ENCODE results near the gene COL1A2.

DNA sequence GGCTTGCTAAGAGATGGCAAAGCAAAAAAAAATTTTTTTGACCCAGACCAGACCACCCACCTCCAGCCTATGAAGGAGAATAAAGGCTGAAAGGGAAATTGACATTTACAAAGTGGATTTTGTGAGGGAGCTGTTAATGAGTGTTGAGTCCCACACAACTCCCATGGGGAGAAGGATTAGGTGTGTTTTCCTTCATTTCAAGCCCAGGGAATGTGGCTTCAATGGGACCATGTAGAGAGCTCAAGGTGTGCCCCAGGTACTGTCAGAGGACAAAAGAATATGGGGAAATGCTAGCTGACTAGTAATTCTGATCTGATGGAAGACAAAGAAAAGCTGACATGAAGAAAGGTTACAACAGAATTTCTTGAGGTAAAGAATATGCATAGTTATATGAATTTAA lies 48.8 kb upstream of the COL1A2 start:
- TF ChIP-seq POLR2AphosphoS5 (IDR thresholded peaks at IDR 0.05) (no peak), POLR2A (IDR thresholded peaks at IDR 0.05; ENCODE audit: low read depth) (no peak), EP300 (IDR thresholded peaks at IDR 0.05) (no peak)
- TF ChIP-seq, protein P1, sequence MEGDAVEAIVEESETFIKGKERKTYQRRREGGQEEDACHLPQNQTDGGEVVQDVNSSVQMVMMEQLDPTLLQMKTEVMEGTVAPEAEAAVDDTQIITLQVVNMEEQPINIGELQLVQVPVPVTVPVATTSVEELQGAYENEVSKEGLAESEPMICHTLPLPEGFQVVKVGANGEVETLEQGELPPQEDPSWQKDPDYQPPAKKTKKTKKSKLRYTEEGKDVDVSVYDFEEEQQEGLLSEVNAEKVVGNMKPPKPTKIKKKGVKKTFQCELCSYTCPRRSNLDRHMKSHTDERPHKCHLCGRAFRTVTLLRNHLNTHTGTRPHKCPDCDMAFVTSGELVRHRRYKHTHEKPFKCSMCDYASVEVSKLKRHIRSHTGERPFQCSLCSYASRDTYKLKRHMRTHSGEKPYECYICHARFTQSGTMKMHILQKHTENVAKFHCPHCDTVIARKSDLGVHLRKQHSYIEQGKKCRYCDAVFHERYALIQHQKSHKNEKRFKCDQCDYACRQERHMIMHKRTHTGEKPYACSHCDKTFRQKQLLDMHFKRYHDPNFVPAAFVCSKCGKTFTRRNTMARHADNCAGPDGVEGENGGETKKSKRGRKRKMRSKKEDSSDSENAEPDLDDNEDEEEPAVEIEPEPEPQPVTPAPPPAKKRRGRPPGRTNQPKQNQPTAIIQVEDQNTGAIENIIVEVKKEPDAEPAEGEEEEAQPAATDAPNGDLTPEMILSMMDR (IDR thresholded peaks at IDR 0.05), result no peak

Measured in esophagus muscularis mucosa (tissue), 4 donors.